Left ventricle myocardium inferior (tissue), 1 donor: ENCODE results near the gene CTSK. TPM values are rescaled to one million over a fixed set of nuclear protein-coding genes. Genes with fewer than 3 reads are reported as not detected.
"Not testable (repeated sequence)": the region's sequence is repeated elsewhere in the genome, so short reads cannot be mapped to it uniquely, and the experiment has no call there.

Experiments used
- DNase-seq: peaks from one replicate; pipeline ENCODE4 v3.0.0-alpha.2; 2020
- H3K27ac ChIP-seq: fragments of 200-600 bp; replicated peaks from 2 replicates; pipeline ENCODE4 v1.8.0; 2021
- H3K27me3 ChIP-seq: fragments of 200-600 bp; 2 replicates; pipeline ENCODE4 v1.8.0; 2021; ENCODE audit warnings: low read depth
- H3K36me3 ChIP-seq: fragments of 200-600 bp; 2 replicates; pipeline ENCODE4 v1.8.0; 2021
- H3K4me1 ChIP-seq: fragments of 200-600 bp; 2 replicates; pipeline ENCODE4 v1.8.0; 2021
- H3K4me3 ChIP-seq: fragments of 200-600 bp; 2 replicates; pipeline ENCODE4 v1.8.0; 2021; ENCODE audit warnings: mild to moderate bottlenecking, moderate library complexity
- H3K9me3 ChIP-seq: fragments of 200-600 bp; replicated peaks from 2 replicates; pipeline ENCODE4 v1.8.0; 2021
- intact Hi-C: fragments of 100-400 bp; cut with micrococcal nuclease; formaldehyde crosslinking; loops from one replicate; pipeline ENCODE4 v1.11.0; 2022
- long read RNA-seq: library from polyadenylated mRNA; unstranded; transcript quantifications from one replicate; pipeline ENCODE4 v2.0.0, GENCODE V29; 2021
- total RNA-seq: library from RNA; stranded (reverse); fragmentation: NEBNext Ultra II Directional; extraction: Animal tissue kit (Norgen Biotek cat#: 25700); gene quantifications from one replicate; pipeline ENCODE4 v1.2.1, GENCODE V29; 2021
- TF ChIP-seq, protein P1 (sequence below): fragments of 200-600 bp; IDR thresholded peaks from 2 replicates; pipeline ENCODE4 v1.8.0; 2021; ENCODE audit warnings: antibody characterized with exemption, mild to moderate bottlenecking, borderline replicate concordance
- donor health status: DM: no; HTN: yes; CAD: no; lungs with severe emphysema.

Gene CTSK
- total RNA-seq: 8.2 TPM
- long read RNA-seq, transcript CTSK-201 (8 exons, 1,692 nt): major isoform, 5 of 5 reads
- long read RNA-seq, partial matches to known transcripts: 0 of 5 reads
- long read RNA-seq, other reads (novel, unspliced or antisense): 0 of 5 reads

DNA sequence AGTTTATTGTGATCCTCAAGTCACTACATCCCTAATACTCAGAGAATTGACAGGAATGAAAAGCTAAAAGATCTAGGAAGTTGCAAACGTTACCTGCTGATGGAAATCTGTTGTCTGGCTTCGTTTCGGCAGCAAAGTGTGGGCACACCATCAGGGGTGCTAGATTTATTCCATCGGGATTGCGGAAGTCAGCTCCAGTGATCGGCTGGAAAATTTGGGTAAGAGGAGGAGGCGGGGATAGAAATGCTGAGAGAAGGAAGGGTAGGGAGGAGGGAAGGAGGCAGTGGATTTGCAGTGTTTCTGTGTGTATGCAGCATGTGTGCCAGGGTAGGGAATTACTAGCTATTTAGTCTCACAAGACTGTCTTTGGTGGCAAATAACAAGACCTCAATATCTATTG lies at the start of gene CTSK:
Gene CTSK, minus strand, starts transcription at position 140 of the 400 bp plus-strand sequence. CDS start 1,455 bp downstream, outside the sequence.
- TF ChIP-seq, protein P1, sequence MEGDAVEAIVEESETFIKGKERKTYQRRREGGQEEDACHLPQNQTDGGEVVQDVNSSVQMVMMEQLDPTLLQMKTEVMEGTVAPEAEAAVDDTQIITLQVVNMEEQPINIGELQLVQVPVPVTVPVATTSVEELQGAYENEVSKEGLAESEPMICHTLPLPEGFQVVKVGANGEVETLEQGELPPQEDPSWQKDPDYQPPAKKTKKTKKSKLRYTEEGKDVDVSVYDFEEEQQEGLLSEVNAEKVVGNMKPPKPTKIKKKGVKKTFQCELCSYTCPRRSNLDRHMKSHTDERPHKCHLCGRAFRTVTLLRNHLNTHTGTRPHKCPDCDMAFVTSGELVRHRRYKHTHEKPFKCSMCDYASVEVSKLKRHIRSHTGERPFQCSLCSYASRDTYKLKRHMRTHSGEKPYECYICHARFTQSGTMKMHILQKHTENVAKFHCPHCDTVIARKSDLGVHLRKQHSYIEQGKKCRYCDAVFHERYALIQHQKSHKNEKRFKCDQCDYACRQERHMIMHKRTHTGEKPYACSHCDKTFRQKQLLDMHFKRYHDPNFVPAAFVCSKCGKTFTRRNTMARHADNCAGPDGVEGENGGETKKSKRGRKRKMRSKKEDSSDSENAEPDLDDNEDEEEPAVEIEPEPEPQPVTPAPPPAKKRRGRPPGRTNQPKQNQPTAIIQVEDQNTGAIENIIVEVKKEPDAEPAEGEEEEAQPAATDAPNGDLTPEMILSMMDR: no peak
- Histone ChIP-seq H3K4me1 (no peaks in the 10 kb centered on the region), H3K27me3 (no peaks in the 10 kb centered on the region), H3K4me3 (peak within 1 kb of the TSS; percentile 48), H3K9me3 (no peaks in the 10 kb centered on the region), H3K36me3 (peaks cover 37% of the 10 kb centered on the region), H3K27ac (peak within 1 kb of the TSS; percentile 15)
- DNase-seq: no peak
- intact Hi-C loops: no loop called here

DNA sequence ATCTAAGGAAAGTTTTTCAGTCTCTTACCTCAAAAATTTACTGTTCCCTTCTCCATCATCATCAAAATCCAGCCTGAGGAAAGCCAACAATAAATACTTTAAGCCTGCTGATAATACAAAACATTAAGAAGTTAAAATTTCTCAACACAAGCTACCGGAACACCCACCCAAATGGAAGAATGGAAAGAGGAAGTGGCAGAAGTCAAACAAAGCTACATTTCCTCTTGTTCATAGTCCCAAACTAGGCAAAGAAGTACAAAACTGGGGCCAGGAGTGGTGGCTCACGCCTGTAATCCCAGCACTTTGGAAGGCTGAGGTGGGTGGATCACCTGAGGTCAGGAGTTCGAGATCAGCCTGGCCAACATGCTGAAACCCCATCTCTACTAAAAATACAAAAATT lies 44.7 kb upstream of the CTSK start:
- intact Hi-C loops, H3K9me3 ChIP-seq, H3K27me3 ChIP-seq, DNase-seq: not testable (repeated sequence)
- peak overlapping the region; percentile 36 for H3K27ac ChIP-seq
- H3K4me3 ChIP-seq: peak overlapping the region; percentile 17
- peaks cover 77% of the 10 kb centered on the region for H3K36me3 ChIP-seq
- peaks cover 12% of the 10 kb centered on the region for H3K4me1 ChIP-seq

DNA sequence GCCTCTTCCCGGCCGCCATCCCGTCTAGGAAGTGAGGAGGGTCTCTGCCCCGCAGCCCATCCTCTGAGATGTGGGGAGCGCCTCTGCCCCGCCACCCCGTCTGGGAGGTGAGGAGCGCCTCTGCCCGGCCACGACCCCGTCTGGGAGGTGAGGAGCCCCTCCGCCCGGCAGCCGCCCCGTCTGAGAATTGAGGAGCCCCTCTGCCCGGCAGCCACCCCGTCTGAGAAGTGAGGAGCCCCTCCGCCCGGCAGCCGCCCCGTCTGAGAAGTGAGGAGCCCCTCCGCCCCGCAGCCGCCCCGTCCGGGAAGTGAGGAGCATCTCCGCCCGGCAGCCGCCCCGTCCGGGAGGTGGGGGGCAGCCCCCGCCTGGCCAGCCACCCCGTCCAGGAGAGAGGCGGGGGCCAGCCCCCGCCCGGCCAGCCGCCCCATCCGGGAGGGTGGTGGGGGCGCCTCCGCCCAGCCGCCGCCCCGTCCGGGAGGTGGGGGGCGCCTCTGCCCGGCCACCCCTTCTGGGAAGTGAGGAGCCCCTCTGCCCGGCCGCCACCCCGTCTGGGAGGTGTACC lies 42.8 kb upstream of the CTSK start:
- H3K27me3 ChIP-seq, H3K9me3 ChIP-seq, DNase-seq, intact Hi-C loops, H3K4me3 ChIP-seq, H3K27ac ChIP-seq: not testable (repeated sequence)
- Histone ChIP-seq H3K36me3 (peaks cover 58% of the 10 kb centered on the region), H3K4me1 (peaks cover 18% of the 10 kb centered on the region)

DNA sequence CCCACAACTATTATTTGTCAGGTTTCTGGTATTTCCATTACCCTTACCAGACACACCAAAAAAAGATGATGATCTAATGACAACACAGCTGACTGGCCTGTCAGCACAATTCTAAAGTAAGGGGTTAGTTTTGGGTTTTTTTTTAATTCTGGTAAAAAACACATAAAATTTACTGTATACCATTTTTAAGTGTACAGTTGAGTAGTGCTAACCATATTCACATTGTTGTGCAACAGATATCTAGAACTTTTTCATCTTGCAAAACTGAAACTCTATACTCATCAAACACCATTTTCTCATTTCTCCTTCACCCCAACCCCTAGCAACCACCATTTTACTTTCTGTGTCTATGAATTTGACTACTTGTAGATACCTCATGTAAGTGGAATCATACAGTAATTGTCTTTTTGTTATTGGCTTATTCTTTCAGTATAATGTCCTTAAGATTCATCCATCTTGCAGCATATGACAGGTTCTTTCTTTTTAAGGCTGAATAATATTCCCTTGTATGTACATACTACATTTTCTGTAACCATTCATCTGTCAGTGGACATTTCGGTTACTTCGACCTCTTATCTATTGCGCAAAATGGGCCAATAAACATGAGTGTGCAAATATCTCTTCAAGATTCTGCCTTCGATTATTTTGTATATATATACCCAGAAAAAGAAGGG lies 38.5 kb upstream of the CTSK start:
- Histone ChIP-seq H3K27ac (no peak overlapping the region), H3K36me3 (peaks cover 30% of the 10 kb centered on the region), H3K27me3 (no peaks in the 10 kb centered on the region), H3K9me3 (no peaks in the 10 kb centered on the region), H3K4me3 (no peak overlapping the region), H3K4me1 (peaks cover 32% of the 10 kb centered on the region)
- no peak for DNase-seq
- TF ChIP-seq, protein P1: no peak
- intact Hi-C loops: no loop called here

DNA sequence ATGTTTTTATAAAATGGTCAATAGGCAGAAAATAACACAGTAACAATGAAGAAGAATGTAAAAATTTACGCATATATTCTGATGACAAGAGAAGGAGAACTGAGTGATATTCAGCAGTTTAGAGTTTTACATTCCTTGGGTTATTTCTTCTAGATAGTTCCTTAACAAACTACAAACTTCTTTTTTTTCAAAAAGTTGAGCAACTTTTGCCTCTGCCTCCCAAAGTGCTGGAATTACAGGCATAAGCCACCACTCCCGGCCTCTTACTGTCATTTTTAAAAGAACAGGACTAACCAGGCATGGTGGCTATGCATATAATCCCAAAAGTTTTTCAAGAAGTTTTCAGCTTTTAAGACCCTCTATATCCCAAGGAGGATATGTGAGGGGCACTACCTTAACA lies 35.4 kb upstream of the CTSK start:
- Histone ChIP-seq H3K9me3 (no peaks in the 10 kb centered on the region), H3K36me3 (peaks cover 28% of the 10 kb centered on the region), H3K4me1 (peaks cover 39% of the 10 kb centered on the region), H3K4me3 (no peak overlapping the region), H3K27ac (no peak overlapping the region), H3K27me3 (no peaks in the 10 kb centered on the region)
- TF ChIP-seq, protein P1: no peak
- intact Hi-C loops: no loop called here
- DNase-seq: no peak

DNA sequence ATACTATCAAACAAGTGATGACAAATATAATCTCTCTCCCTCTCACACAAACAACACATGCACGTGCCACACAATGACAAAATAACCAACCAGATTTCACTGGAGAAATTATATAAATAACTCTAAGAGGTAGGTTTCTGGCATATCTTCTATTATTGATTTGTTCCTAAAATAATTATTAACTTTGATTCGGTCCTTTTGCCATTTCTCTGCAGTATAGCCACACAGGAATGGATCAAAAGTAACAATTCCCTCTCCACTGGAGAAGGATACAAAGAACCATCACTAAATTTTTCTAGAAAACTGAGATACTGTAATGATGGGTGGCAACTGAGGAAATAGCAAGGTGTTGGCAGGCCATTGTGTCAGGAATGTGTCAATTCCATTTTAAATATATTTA lies 34.9 kb upstream of the CTSK start:
- Histone ChIP-seq H3K27me3 (no peaks in the 10 kb centered on the region), H3K4me1 (peaks cover 39% of the 10 kb centered on the region), H3K4me3 (no peak overlapping the region), H3K27ac (peak overlapping the region; percentile 12), H3K9me3 (no peaks in the 10 kb centered on the region), H3K36me3 (peaks cover 29% of the 10 kb centered on the region)
- intact Hi-C loops: no loop called here
- TF ChIP-seq, protein P1: no peak
- DNase-seq: no peak
